IPS DF 6.9 (cell line): Measurements from ENCODE around the gene DNAH10.

Experiments used
- DNase-seq: peaks from one replicate; pipeline ENCODE4 v3.0.0-alpha.2; 2013; ENCODE audit warnings: low read depth, low spot score
- H3K27ac ChIP-seq: one replicate; pipeline ENCODE4 v1.5.1; 2013; ENCODE audit warnings: low read length, control low read depth
- H3K27me3 ChIP-seq: 2 replicates; pipeline ENCODE4 v1.6.1; 2013; ENCODE audit warnings: mild to moderate bottlenecking, low read length; ENCODE audit not compliant: control insufficient read depth, insufficient read depth
- H3K36me3 ChIP-seq: 2 replicates; pipeline ENCODE4 v1.6.1; 2013; ENCODE audit warnings: low read length; ENCODE audit not compliant: control insufficient read depth, insufficient read depth
- H3K4me1 ChIP-seq: 2 replicates; pipeline ENCODE4 v1.6.1; 2013; ENCODE audit warnings: low read length; ENCODE audit not compliant: control insufficient read depth, insufficient read depth
- H3K4me3 ChIP-seq: 2 replicates; pipeline ENCODE4 v1.5.1; 2013; ENCODE audit warnings: mild to moderate bottlenecking, low read length
- H3K9me3 ChIP-seq: 2 replicates; pipeline ENCODE4 v1.6.1; 2013; ENCODE audit warnings: low read length, inconsistent platforms; ENCODE audit not compliant: control insufficient read depth, insufficient read depth
- WGBS: extraction: QIAGEN DNeasy Blood & Tissue Kit; methylation state at CpG from one replicate; pipeline ENCODE4 v1.1.7; 2013; ENCODE audit warnings: mixed read lengths, missing lambda C conversion rate; ENCODE audit not compliant: insufficient read length, insufficient coverage; 5-methylcytosine and 5-hydroxymethylcytosine counted together

Gene DNAH10

GRCh38 chr12:123815968-123816367 is 53.9 kb downstream of the DNAH10 start:
- no peaks in the 10 kb centered on the region for H3K9me3 ChIP-seq
- no peak for DNase-seq
- H3K4me3 ChIP-seq, result no peak overlapping the region
- H3K27me3 ChIP-seq, result no peaks in the 10 kb centered on the region
- H3K27ac ChIP-seq, result no peak overlapping the region
- WGBS, result no CpG with 5 or more reads among the region's 2 CpGs
- no peaks in the 10 kb centered on the region for H3K4me1 ChIP-seq
- H3K36me3 ChIP-seq, result no peaks in the 10 kb centered on the region

- no peaks in the 10 kb centered on the region for H3K36me3 ChIP-seq
- no peak for DNase-seq
- H3K4me1 ChIP-seq, result no peaks in the 10 kb centered on the region
- WGBS, result no CpG with 5 or more reads among the region's 4 CpGs
- no peak overlapping the region for H3K27ac ChIP-seq
- H3K9me3 ChIP-seq, result no peaks in the 10 kb centered on the region
- H3K27me3 ChIP-seq, result no peaks in the 10 kb centered on the region
- H3K4me3 ChIP-seq, result no peak overlapping the region
Observed at GRCh38 chr12:123816896-123817537, 54.9 kb downstream of the DNAH10 start.

GRCh38 chr12:123822804-123823203 is 60.7 kb downstream of the DNAH10 start:
- DNase-seq, result no peak
- no peaks in the 10 kb centered on the region for H3K36me3 ChIP-seq
- H3K4me3 ChIP-seq, result no peak overlapping the region
- no peaks in the 10 kb centered on the region for H3K9me3 ChIP-seq
- no peak overlapping the region for H3K27ac ChIP-seq
- H3K4me1 ChIP-seq, result no peaks in the 10 kb centered on the region
- WGBS, result no CpG with 5 or more reads among the region's 6 CpGs
- no peaks in the 10 kb centered on the region for H3K27me3 ChIP-seq

GRCh38 chr12:123828120-123828519 is 66.0 kb downstream of the DNAH10 start:
- no peak overlapping the region for H3K27ac ChIP-seq
- H3K4me3 ChIP-seq, result no peak overlapping the region
- no CpG with 5 or more reads among the region's 3 CpGs for WGBS
- H3K9me3 ChIP-seq, result peaks cover 2% of the 10 kb centered on the region
- H3K36me3 ChIP-seq, result no peaks in the 10 kb centered on the region
- H3K27me3 ChIP-seq, result no peaks in the 10 kb centered on the region
- no peaks in the 10 kb centered on the region for H3K4me1 ChIP-seq
- DNase-seq, result no peak

GRCh38 chr12:123828854-123829547 is 66.9 kb downstream of the DNAH10 start:
- Histone ChIP-seq H3K9me3 (peaks cover 2% of the 10 kb centered on the region), H3K27ac (no peak overlapping the region), H3K27me3 (no peaks in the 10 kb centered on the region), H3K36me3 (no peaks in the 10 kb centered on the region), H3K4me1 (no peaks in the 10 kb centered on the region), H3K4me3 (no peak overlapping the region)
- no peak for DNase-seq
- 100% methylated on average over 1 of the region's 13 CpGs for WGBS

- H3K9me3 ChIP-seq, result peaks cover 2% of the 10 kb centered on the region
- WGBS, result no CpG with 5 or more reads among the region's 10 CpGs
- H3K27me3 ChIP-seq, result no peaks in the 10 kb centered on the region
- DNase-seq, result no peak
- H3K4me1 ChIP-seq, result no peaks in the 10 kb centered on the region
- no peak overlapping the region for H3K27ac ChIP-seq
- H3K36me3 ChIP-seq, result no peaks in the 10 kb centered on the region
- H3K4me3 ChIP-seq, result no peak overlapping the region
Observed at GRCh38 chr12:123829561-123829960, 67.5 kb downstream of the DNAH10 start.

GRCh38 chr12:123830675-123831074 is 68.6 kb downstream of the DNAH10 start:
- H3K9me3 ChIP-seq, result peaks cover 2% of the 10 kb centered on the region
- no peak overlapping the region for H3K27ac ChIP-seq
- no peaks in the 10 kb centered on the region for H3K4me1 ChIP-seq
- H3K27me3 ChIP-seq, result no peaks in the 10 kb centered on the region
- WGBS, result no CpG with 5 or more reads among the region's 2 CpGs
- H3K4me3 ChIP-seq, result no peak overlapping the region
- DNase-seq, result no peak
- no peaks in the 10 kb centered on the region for H3K36me3 ChIP-seq

- Histone ChIP-seq H3K27ac (no peak overlapping the region), H3K4me1 (no peaks in the 10 kb centered on the region), H3K27me3 (no peaks in the 10 kb centered on the region), H3K4me3 (no peak overlapping the region), H3K36me3 (no peaks in the 10 kb centered on the region), H3K9me3 (peaks cover 2% of the 10 kb centered on the region)
- WGBS, result no CpG with 5 or more reads among the region's 5 CpGs
- DNase-seq, result no peak
Observed at GRCh38 chr12:123832052-123832451, 70.0 kb downstream of the DNAH10 start.

GRCh38 chr12:123833830-123834229 is 71.7 kb downstream of the DNAH10 start:
- DNase-seq, result no peak
- peaks cover 2% of the 10 kb centered on the region for H3K9me3 ChIP-seq
- H3K27me3 ChIP-seq, result no peaks in the 10 kb centered on the region
- no peaks in the 10 kb centered on the region for H3K36me3 ChIP-seq
- no peak overlapping the region for H3K4me3 ChIP-seq
- no peaks in the 10 kb centered on the region for H3K4me1 ChIP-seq
- H3K27ac ChIP-seq, result no peak overlapping the region

GRCh38 chr12:123834845-123835244 is 72.7 kb downstream of the DNAH10 start:
- Histone ChIP-seq H3K36me3 (no peaks in the 10 kb centered on the region), H3K9me3 (no peaks in the 10 kb centered on the region), H3K4me3 (no peak overlapping the region), H3K27ac (no peak overlapping the region), H3K27me3 (no peaks in the 10 kb centered on the region), H3K4me1 (no peaks in the 10 kb centered on the region)
- no peak for DNase-seq
- no CpG with 5 or more reads among the region's 5 CpGs for WGBS

- no peaks in the 10 kb centered on the region for H3K36me3 ChIP-seq
- H3K4me1 ChIP-seq, result no peaks in the 10 kb centered on the region
- no peaks in the 10 kb centered on the region for H3K9me3 ChIP-seq
- H3K27ac ChIP-seq, result no peak overlapping the region
- H3K27me3 ChIP-seq, result 0 out of 2 replicates have a peak, but pooled peaks cover 1% of the 10 kb centered on the region
- H3K4me3 ChIP-seq, result no peak overlapping the region
- WGBS, result no CpG with 5 or more reads among the region's 2 CpGs
- DNase-seq, result no peak
Observed at GRCh38 chr12:123836292-123836691, 74.2 kb downstream of the DNAH10 start.
